Stimulated activated CD8-positive, alpha-beta memory T cell treated with anti-CD3 and anti-CD28 coated beads, Interleukin-12 subunit alpha, Interleukin-12 subunit beta, amount 100 ng/mL, for 24 hours (primary cell): Measurements from ENCODE around the gene CYP24A1.

Experiments
- DNase-seq: peaks from one replicate; pipeline ENCODE4 v3.0.0-alpha.2; 2020; ENCODE audit errors: extremely low read depth

The CYP24A1 gene

DNA sequence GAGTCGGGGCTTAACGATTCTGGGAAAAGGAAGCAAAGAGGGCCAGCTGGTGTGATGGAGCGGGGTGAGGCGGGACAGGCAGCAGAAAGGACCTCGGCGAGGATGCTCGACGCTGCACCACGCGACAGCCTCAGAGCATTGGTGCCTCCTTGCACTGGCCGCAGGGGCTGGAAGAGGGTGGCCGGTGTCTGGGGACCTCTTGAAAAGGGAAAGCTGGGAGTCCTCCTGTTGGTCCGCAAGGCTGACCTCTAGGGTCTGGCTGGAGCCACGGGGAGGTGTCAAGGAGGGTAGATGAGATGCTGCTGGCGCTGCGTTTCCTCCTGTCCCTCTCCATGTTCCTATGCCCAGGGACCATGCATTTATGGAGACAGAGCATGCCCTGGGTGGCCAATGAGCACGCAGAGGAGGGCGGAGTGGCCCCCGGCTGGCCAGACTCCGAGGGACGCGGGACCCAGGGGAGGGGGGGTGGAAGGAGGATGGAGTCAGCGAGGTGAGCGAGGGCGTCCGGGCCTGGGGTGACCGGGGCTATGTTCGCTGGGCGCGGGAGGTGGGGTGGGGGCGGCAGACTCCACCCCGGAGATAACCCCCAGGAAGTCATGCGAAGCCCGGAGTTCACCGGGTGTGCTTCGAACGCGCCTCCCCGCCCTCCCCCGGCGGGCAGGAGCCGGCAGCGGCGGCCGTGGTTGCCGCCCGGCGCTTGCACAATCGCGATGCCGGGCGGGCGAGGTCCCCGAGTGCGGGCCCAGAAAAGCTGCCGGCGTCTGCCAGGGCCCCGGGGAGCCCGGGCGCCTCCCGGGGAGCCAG lies at the start of gene CYP24A1:
Gene CYP24A1 (minus strand): TSS at position 334 of the 804 bp plus-strand sequence. CDS start 407 bp downstream, outside the sequence.
- no peak for DNase-seq

GRCh38 chr20:54223285-54223684 lies 49.5 kb upstream of the CYP24A1 start:
- DNase-seq: no peak

DNA sequence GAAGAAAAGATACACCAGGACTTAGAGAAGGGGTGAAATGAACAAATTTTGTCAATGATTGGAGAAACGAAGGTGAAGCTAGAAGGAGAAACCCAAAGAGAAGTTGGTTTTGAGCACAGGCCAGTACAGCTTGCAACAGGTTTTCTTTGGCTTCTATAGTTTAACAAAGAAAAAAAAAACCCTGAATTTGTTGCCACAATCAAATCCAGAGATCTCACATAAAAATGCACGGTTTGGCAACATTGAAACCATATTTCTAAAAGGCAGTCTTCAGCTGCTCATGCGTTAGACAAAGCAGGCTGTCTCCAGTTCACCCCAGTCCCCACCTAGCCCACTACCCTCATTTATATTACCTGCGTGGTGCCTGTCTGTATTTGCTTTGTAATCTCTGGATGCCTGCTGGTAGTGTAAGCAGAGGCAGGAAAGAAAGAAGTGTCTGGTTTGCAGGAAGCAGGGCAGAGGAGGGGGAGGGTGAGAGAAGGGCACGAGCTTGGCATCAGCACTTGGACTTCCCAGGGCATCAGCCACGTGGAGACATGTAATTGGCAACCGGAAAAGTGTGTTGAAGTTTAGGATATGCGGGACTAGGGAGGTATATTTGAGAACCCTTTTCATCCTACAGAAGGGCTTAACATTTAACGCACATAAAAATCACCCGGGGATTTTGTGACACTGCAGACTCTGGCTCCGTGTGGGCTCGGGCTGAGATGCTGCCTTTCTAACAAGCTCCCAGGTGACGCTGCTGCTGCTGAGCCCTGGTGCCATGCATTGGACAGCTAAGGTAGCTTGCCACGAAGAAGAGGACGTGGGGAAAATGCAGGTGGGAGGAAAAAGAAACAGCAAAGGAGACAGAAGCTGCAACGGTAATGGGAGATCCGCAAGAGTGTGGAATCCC lies 48.5 kb upstream of the CYP24A1 start:
- no peak for DNase-seq

DNA sequence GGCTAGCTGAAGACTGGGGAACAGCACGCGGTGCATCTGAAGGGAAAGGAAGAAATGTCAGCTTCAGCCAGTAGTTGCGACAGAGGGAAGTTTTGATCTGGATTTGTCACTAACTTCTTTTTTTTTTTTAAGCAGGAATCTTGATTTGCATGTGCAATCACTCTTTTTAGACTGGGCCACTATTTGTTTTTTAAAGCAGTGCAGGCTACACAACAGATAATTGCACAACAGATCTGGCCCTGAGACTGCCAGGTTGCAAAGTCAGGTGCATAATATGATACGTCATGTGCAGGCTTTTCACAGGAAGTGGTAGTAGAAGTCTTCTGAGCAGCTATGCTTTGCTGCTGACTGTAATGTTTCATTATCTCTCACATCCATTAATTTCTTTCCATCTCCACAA lies 47.6 kb upstream of the CYP24A1 start:
- DNase-seq: no peak

DNA sequence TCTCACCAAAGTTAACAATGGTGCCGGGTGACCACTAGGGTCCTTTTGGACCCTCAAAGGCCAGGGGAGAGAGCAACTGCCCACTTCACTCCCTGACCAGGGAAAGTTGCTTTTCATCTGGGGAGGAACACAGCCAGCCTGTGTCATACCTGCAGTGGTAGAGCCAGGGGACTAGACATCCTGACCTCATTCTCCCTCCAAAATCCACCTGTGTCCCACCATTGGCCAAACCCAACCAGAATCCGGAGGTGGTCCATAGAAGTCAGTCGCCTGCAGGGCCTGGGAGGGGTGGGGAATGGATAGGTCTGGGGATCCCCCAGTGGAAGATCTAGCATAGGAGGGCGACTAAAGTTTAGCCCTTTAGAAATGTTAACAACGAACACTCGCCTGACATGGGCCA lies 46.9 kb upstream of the CYP24A1 start:
- no peak for DNase-seq

- no peak for DNase-seq
These were observed 46.1 kb upstream of the CYP24A1 start for GRCh38 chr20:54219751-54220426.

- DNase-seq: no peak
These were observed 44.7 kb upstream of the CYP24A1 start for GRCh38 chr20:54218470-54218869.

GRCh38 chr20:54217762-54218161 lies 44.0 kb upstream of the CYP24A1 start:
- no peak for DNase-seq

DNA sequence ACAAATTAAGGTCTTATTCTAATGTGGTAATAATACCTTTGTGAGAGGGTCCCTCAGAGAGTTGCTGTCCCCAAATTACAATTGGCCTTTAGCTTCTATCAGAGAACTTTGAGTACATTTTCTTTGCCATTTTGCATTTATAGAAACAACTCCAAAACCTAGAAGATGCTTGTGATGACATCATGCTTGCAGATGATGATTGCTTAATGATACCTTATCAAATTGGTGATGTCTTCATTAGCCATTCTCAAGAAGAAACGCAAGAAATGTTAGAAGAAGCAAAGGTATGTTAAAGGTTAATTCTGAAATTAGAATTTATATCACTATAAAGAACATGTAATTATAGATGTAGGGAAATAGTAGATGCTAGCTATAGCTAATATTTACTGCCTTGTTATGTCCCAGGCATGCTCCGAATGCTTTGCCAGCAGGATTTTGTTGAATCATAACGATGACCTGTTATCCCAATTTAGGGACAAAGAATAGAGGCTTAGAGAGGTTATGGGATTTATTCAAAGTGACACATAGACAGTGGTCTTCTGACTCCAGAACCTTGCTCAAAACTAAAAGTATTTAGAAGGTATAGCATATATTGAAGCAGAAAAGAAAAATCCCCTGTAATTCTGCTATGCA lies 41.5 kb upstream of the CYP24A1 start:
- no peak for DNase-seq

DNA sequence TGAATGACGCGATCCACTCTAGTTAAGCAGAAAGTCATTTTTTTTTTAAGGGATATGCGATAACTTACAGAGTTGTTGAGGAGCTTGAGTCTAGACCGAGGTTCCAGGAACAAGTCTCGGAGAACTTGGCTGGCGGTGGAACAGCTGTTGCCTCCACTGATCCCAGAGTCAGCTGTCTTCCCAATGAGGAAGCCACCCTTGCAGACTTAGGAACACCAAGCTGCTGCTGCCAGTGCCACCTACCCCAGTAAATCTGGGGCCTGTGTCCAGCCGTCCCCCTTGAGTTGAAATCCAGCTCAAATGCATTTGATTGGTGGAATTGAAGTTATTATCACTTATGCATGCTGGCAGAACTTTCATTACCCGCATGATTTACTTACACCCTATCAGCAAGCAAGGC lies 40.8 kb upstream of the CYP24A1 start:
- DNase-seq: no peak

DNA sequence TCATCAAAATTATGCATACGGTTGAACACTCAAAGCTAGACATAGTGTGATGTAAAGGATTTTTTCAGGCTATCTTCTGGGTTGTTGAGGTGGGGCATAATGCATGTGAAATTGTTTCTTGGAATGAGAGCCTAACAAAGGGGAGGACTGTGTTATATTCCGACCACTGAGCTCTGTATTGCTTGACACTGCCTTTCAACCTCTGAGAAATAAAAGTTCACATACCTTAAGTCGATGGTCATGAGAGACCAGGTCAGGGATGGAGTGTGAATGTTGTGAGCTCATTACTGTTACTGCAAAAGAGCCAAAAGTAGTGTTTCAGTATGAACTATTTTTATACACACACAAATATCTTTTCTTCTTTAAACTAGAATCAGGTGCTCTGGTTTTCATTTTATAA lies 39.1 kb upstream of the CYP24A1 start:
- no peak for DNase-seq

DNA sequence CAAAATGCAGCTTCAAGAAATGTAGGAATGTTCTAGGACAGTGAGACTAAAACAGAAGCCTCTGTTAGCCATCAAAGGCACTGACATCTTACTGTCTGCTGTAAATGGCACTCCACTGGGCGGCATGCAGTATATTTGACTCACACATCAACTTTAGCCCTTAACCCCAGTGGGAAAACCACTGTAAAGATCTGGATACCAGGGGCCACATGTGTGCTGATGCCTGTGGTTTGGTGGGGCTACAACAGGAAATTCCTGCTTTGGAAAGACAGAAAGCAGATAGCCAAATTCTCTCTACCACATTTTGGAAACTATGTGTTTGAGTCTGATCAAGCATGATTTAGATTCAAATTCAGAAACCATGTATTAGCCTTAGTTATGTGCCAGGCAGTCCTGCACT lies 38.4 kb upstream of the CYP24A1 start:
- DNase-seq: no peak

DNA sequence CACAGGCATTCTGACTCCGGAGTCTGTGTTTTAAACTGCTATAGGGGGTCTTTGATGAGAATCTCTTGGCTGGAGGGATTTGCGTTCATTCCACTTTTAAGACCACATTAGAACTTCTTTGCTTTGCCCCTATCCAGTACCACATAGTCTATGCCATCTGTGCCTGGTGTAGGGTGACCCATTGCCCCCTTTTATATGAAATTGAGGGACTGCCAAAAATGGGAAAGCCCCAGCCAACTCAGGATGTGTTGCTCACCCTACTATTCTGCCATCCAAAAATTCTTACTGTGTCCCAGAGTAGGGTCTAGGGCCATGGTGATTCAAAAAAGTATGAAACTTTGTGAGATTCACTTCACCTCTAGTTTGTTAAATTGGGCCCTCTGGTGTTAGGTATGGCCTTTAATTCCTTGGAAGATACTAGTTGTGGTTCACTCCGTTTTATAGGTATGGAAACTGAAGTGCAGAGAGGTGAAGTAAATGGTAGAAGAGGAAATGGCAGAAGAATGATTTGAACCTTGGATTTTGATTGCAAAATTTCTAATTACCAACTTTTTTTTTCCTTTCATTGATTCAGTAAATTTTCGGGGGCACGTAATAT lies 35.5 kb upstream of the CYP24A1 start:
- no peak for DNase-seq

GRCh38 chr20:54208548-54209176 lies 34.9 kb upstream of the CYP24A1 start:
- DNase-seq: no peak

DNA sequence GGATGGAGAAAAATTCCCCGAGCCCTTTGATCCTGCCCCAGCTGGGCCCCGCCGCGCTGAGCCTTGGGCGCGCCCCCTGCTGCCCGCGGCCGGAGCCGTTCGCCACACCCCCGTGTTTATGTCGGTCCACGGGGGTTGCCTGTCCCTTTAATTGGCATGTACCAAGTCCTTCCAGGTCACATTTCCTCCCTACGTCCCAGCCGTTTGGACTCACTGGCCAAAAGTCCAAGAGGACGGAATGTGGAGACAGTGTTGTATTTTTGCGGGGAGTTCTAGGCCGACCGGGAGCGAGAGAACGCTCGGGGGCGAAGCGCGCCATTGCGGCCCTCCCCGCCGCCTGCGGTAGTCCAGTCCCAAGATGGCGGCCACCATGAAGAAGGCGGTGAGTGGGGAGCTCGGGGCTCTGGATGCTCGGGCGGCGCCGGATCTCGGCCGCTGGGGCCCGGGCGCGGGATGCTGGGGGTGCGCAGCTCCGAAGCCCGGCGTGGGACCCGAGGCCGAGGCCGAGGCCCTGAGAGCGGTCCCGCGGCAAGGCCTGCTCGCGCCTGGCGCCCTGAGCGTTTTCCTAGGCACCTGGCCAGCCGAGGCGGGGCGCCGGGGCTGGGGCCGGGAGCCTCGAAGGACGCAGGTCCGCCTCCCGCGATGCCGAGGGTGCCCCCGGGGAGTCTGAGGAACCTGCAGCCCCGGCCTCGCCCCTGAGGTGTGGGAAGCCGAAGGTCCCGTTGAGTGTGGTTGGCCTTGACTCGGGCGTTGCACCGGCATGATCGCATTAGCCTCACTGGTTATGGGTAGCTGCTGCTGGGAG lies 34.2 kb upstream of the CYP24A1 start, which contains the start of gene PFDN4:
Gene PFDN4 (plus strand): TSS at position 345 of the 805 bp plus-strand sequence. CDS start 14 bp downstream, at position 359.
- peak; percentile 36 for DNase-seq

DNA sequence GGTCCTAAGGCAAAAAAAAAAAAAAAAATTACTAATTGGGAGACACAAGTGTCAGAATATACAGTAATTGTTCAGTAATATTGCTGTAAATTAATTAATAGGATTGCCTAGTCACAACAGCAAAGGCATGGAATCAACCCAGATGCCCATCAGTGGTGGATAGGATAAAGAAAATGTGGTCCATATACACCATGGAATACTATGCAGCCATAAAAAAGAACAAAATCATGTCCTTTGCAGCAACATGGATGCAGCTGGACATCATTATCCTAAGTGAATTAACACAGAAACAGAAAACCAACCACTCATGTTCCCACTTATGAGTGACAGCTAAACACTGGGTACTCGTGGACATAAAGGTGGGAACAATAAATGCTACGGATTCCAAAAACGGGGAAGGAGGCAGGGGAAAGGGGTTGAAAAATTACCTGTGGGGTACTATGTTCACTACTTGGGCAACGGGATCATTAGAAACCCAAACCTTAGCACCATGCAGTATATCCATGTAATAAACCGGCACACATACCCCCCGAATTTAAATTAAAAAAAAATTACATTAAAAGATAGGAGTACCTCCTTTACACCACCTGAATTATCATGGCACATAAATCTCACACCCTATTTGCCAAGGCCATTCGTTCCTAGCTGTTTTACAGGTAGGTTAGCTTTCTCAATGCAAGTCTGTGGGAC lies 33.4 kb upstream of the CYP24A1 start:
- DNase-seq: no peak

- DNase-seq: no peak
These were observed 31.7 kb upstream of the CYP24A1 start for GRCh38 chr20:54205450-54205849.

DNA sequence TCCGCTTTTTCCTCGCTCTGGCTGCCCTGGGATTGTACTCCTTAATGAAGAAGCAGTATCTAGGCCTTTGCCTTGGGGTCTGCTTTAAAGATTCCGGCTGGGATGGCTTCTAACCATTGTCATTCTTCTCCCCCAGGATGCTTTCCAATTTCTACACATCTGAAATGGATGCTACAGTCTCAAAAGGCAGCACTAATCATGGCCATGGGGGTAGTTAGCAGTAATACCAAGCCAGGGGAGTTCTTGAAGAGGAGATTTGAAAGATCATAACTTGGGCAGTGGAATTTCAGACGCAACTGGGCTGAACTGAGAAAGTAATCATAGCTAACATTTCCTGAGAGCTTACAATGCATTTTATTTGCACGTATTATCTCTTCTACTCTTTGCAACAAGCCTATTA lies 30.7 kb upstream of the CYP24A1 start:
- DNase-seq: no peak

DNA sequence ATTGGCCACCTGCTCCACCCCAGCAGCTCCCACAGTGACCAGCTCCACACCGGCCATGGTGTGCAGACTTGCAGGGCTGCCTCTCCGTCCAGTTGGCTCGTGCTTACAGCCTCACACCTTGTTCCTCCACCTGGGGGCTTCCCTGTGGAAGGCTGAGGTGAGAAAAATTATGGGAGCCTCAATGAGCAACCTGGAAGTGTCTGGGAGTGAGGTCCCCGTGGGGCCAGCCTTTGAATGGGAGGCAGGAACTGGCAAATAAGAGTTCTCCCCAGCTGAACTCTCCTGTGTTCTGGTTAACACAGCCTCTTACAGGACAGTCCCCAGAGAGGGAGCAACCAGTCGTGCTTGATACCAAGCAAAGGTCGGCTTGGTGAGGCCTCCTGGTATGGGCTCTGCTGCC lies 30.3 kb upstream of the CYP24A1 start:
- DNase-seq: no peak
